Hepatocyte (in vitro differentiated cells): ENCODE measurements around the gene AMOTL1.

Experiments
- CTCF ChIP-seq: fragments of 200-600 bp; sonication (generic); IDR thresholded peaks from 2 replicates; pipeline ENCODE4 v1.5.1; 2016; ENCODE audit warnings: antibody characterized with exemption, mild to moderate bottlenecking; ENCODE audit not compliant: poor library complexity
- EZH2 ChIP-seq: fragments of 200-600 bp; sonication (generic); IDR thresholded peaks from 2 replicates; pipeline ENCODE4 v1.6.1; 2016; ENCODE audit warnings: antibody characterized with exemption, mild to moderate bottlenecking, borderline replicate concordance
- EZH2phosphoT487 ChIP-seq: fragments of 200-600 bp; sonication (generic); IDR thresholded peaks from one replicate; pipeline ENCODE4 v1.6.1; 2018; ENCODE audit warnings: antibody characterized with exemption, mild to moderate bottlenecking, low read depth, moderate library complexity; ENCODE audit not compliant: unreplicated experiment, severe bottlenecking

DNA sequence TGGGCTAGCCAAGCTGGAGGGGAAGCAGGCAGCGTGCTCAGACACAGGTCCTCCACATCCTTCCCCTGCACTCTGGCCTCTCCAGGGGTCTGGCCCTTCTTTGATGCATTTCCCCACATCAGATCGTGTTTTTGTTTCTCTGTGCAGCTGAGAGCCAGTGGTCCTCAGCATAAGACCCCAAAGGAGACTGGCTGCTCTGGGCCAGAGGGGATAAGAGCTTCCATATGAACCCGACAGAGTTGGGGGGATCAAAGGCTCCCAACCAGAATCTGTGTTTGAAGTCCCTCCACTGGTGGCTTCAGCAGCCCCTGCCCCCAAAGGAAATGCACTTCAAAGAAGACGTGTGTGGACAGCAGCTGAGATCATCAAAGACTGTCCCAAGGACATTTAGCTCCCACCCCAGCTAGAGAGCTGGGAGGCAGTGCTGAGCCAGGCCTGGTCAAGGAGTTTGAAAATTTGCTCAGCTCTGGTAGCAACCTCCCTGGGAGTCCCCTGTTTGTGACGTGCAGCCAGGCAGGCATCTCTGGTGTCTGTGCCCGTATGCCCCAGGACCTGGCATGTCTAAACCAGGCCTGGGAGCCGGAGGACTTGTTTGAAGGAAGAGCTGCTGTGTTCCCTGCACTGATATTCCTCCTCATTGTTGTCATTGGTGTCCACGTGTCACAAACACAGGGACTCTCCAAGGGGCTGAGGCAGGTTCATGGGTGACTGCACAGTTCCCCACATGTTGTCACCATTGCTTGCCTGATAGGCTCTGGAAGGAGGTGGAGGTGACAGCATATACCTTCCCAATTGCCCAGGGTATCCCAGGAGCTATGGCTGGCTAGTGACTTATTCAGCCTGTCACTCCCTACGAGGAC lies 99.0 kb downstream of the AMOTL1 start:
- TF ChIP-seq CTCF (no peak), EZH2 (no peak), EZH2phosphoT487 (no peak)
